GM10266 (cell line): Measurements from ENCODE around the gene KRT86.
A peak's percentile ranks its signal among the peaks of the same experiment; 100 is the strongest.
"Not testable (repeated sequence)": the region's sequence is repeated elsewhere in the genome, so short reads cannot be mapped to it uniquely, and the experiment has no call there.

Experiments
- DNase-seq: peaks from one replicate; pipeline ENCODE4 v3.0.0; 2012; ENCODE audit errors: extremely low spot score
- TF ChIP-seq, protein P1 (sequence below): IDR thresholded peaks from 2 replicates; pipeline ENCODE4 v1.5.1; 2012; ENCODE audit warnings: mild to moderate bottlenecking, low read depth; ENCODE audit not compliant: control insufficient read depth, insufficient read depth; ENCODE audit errors: missing control alignments

KRT86 gene

DNA sequence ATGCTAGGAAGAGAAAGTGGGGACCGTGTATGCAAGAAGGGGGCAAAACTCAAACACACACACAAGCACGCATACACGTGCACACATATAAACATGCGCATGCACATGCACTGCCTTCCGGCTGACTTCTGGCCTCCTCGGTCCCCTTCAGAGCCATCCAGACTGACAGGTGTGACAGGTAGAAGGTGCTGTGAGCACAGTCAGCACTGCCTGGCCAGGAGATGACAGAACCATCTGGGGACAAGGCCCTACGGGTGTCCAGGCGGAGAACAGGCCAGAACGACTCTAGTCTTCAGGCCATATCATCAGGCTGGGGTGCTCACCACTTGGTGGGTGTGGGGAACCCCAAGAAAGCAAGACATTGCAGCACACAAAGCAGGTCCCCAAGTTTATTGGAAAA is 39.5 kb downstream of the KRT86 start:
- no peak for DNase-seq
- TF ChIP-seq, protein P1, sequence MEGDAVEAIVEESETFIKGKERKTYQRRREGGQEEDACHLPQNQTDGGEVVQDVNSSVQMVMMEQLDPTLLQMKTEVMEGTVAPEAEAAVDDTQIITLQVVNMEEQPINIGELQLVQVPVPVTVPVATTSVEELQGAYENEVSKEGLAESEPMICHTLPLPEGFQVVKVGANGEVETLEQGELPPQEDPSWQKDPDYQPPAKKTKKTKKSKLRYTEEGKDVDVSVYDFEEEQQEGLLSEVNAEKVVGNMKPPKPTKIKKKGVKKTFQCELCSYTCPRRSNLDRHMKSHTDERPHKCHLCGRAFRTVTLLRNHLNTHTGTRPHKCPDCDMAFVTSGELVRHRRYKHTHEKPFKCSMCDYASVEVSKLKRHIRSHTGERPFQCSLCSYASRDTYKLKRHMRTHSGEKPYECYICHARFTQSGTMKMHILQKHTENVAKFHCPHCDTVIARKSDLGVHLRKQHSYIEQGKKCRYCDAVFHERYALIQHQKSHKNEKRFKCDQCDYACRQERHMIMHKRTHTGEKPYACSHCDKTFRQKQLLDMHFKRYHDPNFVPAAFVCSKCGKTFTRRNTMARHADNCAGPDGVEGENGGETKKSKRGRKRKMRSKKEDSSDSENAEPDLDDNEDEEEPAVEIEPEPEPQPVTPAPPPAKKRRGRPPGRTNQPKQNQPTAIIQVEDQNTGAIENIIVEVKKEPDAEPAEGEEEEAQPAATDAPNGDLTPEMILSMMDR, result no peak

DNA sequence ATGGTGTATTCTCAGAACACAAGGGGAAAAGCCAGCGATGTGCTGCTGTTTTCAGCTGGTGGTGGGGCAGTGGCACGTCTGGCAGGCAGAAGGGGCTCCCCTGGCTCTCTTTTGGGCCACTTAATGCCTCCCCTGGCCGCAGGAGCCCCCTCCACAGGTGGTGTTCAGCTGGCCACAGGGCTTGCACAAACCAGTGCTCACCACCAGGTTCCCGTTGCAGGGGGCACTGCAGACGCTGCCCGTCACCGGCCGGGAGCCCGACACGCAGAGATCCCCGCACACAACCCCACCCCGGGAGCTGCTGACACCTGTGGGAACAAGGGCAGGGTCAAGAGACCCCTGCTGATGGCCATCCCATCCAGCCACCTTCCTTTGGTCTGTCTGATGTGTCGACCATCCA is 40.1 kb downstream of the KRT86 start:
- TF ChIP-seq, protein P1, result no peak
- no peak for DNase-seq

DNA sequence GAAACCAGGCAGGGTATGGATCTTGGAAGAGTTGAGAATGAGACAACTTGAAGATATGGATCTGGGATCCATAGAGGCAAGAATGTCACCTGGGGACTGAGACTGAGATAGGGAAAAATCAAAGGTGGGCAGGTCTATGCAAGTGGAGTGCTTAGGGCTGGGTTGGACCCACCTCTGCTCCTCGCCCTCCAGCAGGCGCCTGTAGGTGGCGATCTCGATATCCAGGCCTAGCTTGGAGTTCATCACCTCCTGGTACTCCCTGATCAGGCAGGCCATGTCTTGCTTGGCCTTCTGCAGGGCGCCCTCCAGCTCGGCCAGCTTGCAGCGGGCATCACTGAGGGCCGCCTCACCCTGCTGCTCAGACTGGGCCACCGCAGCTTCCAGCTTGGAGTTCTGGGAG is 41.3 kb downstream of the KRT86 start:
- TF ChIP-seq, protein P1, result peak; percentile 53

DNA sequence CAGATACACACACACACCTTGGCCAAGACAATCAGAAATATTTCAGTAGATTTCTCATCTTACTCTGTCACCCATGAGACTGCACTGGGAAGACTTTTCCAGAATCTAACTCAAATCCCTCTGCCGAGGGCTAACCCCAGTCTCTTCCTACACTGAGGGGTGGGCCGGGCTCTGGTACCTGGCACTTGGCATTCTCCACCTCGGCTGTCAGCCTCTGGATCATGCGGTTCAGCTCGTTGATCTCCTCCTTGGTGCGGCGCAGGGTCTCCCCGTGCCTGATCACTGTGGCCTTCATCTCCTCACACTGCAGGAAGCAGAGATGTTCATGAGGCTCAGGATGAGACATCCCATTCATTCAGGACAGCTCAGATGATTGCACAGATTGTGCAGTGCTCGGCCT is 41.8 kb downstream of the KRT86 start:
- TF ChIP-seq, protein P1, result no peak
- DNase-seq, result no peak

More for the DNA sequence above, 41.3 kb downstream of the KRT86 start:
- not testable (repeated sequence) for DNase-seq

DNA sequence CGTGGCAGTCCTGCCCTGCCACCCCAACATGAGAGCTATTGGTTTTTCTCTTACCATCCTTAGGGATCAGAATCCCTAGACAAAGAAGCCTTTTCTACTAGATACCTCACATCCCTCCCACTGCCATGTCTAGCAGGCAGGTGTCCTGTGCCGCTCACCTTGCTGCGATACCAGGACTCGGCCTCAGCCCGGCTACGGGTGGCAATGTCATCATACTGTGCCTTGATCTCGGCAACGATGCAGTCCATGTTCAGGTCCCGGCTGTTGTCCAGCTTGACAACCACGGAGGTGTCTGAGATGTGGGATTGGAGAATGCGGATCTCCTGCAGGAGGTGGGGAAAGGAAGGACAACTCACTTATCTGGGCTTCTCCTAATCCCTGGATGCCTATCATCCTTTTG is 42.3 kb downstream of the KRT86 start:
- TF ChIP-seq, protein P1, result no peak
- DNase-seq, result no peak

DNA sequence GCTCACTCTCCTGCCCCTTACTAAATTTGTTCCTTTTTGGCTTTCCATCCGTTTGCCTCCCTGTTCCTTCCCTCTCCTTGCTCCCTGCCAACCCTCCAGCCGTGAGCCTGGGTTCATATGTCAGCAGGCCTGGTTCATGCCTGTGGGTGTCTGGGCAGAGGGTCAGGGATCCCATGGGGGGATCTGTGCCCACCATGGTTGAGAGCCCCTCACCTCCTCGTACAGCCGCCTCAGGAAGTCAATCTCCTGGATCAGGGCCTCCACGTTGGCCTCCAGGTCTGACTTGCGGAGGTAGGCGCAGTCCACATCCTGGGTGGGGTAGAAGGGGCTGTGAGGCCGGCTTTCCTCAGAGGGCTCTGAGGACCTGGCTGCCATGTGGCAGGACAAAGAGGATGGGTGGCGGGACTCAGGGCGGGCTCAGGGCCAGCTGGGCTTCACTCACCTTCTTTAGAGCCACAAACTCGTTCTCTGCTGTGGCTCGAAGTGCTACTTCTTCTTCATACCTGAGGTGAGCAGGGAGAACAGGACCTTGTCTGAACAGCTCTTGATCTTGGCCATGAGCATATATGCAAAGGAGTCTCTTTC is 43.1 kb downstream of the KRT86 start:
- TF ChIP-seq, protein P1, result no peak
- no peak for DNase-seq

DNA sequence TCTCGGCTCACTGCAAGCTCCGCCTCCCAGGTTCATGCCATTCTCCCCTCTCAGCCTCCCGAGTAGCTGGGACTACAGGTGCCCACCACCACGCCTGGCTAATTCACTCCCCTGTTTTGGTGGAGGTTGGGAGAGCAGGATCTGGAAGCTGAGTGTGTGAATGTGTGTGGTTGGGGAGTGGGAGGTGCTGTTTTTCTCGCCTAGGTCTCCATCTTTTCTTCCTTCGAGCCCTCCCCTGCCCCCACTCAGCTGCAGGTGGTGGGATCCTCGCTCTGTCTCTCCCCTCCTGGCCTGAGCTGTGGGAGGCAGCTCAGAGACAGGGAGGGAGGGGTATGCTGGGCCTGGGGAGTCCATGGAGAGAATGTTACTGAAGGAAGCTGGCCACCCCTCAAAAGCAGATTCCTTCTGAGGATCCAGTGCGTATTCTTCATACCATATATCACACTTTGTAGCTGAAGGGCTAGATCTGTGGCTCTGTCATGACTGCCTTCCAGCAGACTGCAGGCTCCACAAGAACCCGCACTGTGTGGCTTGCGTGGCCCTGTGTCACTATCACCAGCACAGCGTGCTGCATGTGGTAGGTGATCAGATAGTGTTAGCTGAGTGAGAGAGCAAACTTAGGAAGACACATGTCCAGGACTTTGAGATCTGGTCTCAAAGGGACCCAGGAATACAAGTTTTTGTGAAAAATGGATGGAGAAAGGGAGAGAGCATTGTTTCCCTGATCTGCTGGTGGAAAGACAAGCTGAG is 44.0 kb downstream of the KRT86 start:
- TF ChIP-seq, protein P1, result no peak
- DNase-seq, result no peak
